ENCODE measurements around the gene LRFN2. TPM values are rescaled to one million over a fixed set of nuclear protein-coding genes. Genes with fewer than 3 reads are reported as not detected.

The LRFN2 gene
- total RNA-seq, 1 experiment from 2014 or later: not detected

- no peak for DNase-seq (ENCODE audit: low spot score)
These were observed 43.4 kb downstream of the LRFN2 start for GRCh38 chr6:40543776-40544175.

- DNase-seq (ENCODE audit: low spot score): no peak
These were observed 44.0 kb downstream of the LRFN2 start for GRCh38 chr6:40543146-40543545.

DNA sequence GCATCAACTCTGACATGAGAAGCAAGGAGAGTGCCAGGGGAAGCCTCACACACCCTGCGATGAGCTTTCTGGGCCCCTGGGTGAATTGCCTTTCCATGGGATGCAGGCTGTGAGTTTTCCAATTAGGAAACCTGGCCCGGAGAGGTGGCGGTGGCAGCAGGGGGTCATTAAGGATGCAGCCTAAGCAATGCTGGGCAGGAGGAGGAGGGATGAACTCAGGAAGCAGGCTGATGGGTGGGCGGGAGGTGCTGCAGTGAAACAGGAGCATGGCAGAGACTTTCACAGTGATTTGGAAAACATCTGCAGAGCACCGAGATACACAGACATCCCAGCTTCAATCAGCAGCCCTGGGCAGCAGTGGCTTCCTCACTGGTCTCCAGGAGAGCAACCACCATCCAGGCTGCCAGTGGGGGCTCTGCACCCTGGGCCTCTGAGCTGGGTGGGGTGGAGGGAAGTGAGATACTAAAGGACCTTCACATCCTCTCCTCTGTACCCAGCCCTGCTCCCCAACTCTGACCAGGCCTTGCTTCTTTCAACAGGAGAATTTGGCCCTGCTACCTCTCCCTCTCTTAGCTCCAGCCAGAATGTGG is 44.9 kb downstream of the LRFN2 start:
- no peak for DNase-seq (ENCODE audit: low spot score)

GRCh38 chr6:40541556-40542174 is 45.5 kb downstream of the LRFN2 start:
- DNase-seq (ENCODE audit: low spot score): no peak

DNA sequence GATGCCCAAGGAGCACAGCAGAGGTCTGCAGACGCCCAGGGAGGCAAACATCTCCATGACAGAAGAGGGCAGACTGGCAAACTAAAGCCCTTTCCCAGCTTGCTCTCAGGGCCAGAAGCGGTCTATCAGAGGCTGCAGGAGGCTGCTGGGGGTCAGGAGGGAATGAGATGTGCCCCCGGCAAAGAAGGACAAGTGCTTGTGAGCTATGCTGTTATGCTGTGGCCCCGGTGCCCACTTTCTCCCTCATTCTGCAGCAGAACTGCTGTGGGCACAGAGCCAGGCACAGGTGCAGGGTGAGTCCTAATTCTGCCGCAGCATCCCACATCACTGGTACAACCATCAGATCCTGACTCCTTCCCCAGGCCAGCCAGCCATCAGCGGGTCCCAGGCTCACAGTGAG is 46.4 kb downstream of the LRFN2 start:
- DNase-seq (ENCODE audit: low spot score): no peak

DNA sequence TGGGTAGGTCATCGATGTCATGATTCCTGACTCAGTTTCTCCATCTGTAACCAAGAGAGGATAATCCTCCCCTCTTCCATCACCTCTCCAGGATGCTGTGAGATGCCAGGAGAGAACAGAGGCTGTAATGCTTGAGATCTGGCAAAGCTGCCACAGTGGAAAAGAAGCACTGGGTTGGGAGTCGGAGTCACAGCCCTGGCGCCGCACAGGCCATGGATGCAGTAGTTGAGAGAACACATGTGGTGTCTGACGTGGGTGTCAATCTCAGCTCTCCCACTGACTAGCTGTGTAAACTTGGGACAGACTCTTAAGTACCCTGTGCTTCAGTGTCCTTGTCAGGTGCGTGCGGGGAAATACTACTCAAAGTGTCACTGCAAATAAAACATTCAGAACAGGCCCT is 47.3 kb downstream of the LRFN2 start:
- DNase-seq (ENCODE audit: low spot score): no peak

DNA sequence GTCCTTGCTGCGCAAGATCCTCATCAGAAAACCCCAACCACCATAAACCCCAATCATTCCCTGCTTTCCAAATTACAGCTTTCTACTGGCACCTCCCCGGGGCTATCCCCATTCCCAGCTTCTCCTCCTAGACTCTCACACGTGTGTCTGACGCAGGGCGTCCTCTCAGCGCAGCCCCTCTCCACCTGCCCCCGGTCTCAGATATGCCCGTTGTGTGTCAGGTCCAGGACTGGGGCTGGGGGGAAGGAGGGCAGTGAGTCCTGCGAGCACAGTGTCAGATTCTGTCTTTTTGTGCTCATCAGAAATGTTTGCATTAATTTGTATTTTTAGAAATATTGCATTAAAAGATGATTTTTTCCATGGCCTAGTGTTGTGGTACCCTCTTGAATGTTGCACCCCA is 48.6 kb downstream of the LRFN2 start:
- no peak for DNase-seq (ENCODE audit: low spot score)

DNA sequence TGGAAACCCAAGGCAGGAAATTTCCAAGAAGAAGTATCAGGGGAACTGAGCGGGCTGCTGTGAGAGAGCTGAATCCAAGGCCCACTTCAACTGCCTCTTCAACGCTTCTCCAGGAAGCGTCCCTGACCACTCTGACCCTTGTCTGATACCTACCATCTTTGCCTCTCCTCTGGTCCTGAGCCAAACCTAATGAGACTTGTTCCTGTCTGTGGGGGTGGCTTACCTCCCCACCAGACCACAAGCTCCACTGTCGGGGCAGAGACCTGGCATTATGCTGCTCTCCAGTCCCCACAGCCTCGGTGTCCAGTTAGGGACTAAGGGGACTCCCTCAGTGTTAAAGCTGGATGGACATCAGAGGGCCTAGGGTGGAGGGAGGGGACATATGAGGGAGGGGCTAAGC is 49.7 kb downstream of the LRFN2 start:
- DNase-seq (ENCODE audit: low spot score): no peak

DNA sequence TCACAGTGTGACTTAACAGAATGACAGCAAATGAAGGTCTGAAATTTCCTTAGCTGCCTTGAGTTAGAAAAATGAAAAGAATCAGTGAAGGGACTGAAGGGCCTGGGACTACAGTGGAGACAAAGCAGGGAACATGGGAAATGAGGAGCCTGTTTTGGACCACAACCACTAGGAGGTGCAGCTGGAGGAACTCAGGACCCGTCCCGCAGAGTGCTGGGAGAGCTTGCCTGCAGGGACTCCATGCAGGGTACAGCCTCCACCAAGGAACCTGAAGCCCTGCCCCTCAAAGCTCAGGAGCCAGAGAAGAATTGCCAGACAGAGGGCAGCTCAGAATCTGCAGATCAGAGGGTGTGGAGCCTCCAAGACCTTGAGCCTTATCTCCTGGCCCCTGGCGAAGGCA is 50.7 kb downstream of the LRFN2 start:
- no peak for DNase-seq (ENCODE audit: low spot score)

GRCh38 chr6:40535819-40536380 is 51.3 kb downstream of the LRFN2 start:
- DNase-seq (ENCODE audit: low spot score): no peak

GRCh38 chr6:40535110-40535818 is 51.9 kb downstream of the LRFN2 start:
- DNase-seq (ENCODE audit: low spot score): no peak

DNA sequence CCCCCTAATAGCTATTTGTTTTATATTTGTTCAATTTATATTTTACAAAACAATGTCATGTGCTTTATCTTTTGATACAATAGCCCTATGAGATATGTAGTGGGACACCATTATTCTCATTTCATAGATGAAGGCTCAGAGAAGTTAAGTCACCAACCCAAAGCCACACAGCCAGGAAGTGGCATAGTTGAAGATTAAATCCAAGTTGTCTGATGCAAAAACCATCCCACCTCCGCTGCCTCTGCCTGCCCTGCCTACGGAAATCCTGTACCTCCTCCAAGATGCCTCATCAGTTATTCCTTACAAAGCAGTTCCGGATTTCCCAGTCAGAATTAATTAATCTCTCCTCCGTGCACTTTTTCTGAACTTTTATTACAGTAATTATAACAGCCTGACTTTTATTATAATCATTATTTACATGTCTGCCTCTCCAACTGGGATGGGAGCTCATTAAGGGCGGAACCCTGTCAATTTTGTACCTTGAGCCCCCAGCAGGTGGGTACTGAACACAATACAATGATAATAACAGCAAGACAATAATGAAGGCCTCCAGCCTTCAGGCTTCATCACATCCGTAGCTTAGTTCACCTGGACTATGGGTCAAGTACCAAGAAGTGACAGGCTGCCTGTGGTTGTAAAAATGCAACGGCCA is 54.7 kb downstream of the LRFN2 start:
- no peak for DNase-seq (ENCODE audit: low spot score)

GRCh38 chr6:40529919-40530318 is 57.2 kb downstream of the LRFN2 start:
- no peak for DNase-seq (ENCODE audit: low spot score)

DNA sequence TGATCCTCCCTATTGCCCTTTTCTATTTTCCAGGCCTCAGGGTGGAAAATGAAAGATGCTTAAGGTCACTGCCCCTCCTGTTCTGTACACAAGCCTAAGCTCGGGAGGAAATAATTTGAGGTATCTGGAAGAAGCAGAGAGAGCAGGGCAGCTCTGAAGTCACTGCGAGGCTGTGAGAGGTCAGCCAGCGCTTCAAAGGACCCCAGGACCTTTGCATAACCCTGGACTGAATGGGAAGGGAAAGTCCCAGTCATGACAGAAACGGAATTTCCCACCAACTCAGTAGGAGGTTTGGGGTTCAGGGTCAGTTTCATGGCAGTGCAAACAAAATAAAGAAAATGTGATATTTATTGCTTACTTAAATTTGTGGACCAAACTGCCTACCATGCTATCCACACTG is 58.1 kb downstream of the LRFN2 start:
- no peak for DNase-seq (ENCODE audit: low spot score)

- no peak for DNase-seq (ENCODE audit: low spot score)
These were observed 59.1 kb downstream of the LRFN2 start for GRCh38 chr6:40528051-40528450.

- no peak for DNase-seq (ENCODE audit: low spot score)
These were observed 61.1 kb downstream of the LRFN2 start for GRCh38 chr6:40526036-40526435.

- DNase-seq (ENCODE audit: low spot score): no peak
These were observed 62.2 kb downstream of the LRFN2 start for GRCh38 chr6:40524797-40525585.

DNA sequence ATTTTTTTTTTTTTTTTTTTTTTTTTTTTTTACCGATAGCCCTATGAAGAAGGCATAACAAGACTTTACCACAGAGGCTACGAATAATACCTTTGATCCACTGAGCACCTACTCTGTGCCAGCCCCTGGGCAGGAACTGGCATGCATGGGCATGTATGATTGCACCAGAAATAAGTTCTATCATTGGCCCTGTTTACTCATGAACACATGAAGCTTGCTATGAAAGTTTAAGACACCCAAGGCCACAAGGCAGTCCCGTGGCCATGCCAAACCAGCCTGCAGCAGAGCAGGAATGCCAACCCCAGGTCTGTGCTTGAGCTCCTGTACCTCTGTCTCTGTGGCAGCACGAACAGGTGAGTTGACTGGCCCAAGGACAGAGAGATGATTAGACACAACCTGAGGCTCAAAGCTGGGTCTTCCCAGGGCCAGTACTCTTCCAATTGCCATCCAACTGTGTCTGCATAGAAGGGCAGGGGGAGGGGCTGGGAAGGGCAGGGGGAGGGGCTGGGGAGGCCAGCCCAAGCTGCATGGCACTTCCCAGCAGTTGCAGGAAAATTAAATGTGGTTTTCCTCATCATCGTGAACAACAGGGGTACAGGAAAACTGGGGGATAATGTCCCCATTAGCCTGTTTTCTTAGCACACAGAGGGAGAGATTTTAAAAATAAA is 63.5 kb downstream of the LRFN2 start:
- no peak for DNase-seq (ENCODE audit: low spot score)

DNA sequence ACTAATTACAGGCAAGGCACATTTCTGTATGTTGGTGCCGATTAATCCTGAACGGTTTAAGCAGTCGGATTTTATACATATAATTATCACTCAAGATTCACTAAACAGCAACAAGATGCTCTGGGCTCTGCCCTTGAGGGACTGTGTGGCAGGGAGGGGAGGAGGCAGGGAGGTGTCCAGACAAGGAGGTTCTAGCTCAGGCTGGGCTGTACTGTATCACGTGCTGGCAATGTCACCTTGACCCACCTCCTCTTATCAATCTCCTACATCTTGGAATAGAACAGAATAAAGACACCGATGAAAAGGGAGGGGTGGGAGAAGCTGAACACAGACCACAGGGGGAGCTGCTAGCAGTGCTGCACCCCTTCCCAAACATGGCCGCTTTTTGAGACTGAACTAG is 65.7 kb downstream of the LRFN2 start:
- DNase-seq (ENCODE audit: low spot score): no peak

DNA sequence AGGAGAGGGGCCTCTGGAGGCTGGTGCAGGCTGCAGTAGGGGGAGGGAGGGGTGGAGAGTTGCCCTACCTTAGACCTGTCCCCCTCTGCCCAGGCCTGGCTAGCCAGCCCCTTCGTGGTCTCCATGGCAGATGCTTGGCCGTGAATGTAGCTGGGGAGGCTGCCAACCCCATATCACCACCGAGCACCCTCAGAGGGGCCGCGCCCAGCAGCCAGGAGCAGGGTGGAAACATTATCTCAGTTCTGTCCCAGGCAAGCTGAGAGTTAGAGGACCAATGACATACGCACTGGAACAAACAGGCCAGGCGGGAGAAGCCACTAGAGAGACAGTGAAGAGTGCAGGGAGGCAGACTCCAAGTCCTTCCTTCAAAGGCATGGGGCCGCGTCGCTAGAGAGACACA is 66.5 kb downstream of the LRFN2 start:
- no peak for DNase-seq (ENCODE audit: low spot score)

DNA sequence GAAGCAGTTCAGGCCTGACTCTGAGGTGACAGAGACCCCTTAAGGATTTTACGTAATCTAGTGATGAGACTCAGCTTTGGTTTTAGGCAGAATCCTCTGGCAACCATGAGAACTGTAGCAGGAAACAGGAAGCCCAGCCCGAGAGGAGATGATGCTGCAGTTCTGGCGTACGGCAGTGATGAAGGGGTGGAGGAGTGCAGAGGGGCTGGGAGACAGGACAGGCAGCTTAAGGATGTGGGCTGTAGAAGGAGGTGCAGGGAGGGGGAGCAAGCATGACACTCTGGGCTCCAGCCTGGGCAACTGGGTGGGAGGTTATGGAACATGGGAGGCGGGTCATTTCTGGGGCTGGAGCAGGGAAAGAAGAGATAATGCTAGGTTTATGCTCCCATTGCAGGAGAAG is 67.1 kb downstream of the LRFN2 start:
- DNase-seq (ENCODE audit: low spot score): no peak

Data from H4 (cell line).